Keratinocyte (primary cell): ENCODE results near the gene FGD2.

Experiments
- EZH2 ChIP-seq: IDR thresholded peaks from one replicate; pipeline ENCODE4 v1.6.1; 2012; ENCODE audit warnings: inconsistent platforms, mild to moderate bottlenecking, low read length, moderate library complexity
- TF ChIP-seq, protein P1 (sequence below), 3 experiments: IDR thresholded peaks in 1 of 3; conservative IDR thresholded peaks in 1 of 3; optimal IDR thresholded peaks in 1 of 3; 2 replicates in 2 of 3; 3 replicates in 1 of 3; pipeline versions ENCODE3 to v1.5.1; 2011; ENCODE audit warnings: low read length in 3 of 3, mild to moderate bottlenecking in 3 of 3, moderate library complexity in 2 of 3, control low read depth in 1 of 3, inconsistent platforms in 1 of 3; ENCODE audit not compliant: insufficient read depth in 2 of 3; ENCODE audit errors: extremely low read depth in 1 of 3

- TF ChIP-seq EZH2 = no peak
- TF ChIP-seq, protein P1, sequence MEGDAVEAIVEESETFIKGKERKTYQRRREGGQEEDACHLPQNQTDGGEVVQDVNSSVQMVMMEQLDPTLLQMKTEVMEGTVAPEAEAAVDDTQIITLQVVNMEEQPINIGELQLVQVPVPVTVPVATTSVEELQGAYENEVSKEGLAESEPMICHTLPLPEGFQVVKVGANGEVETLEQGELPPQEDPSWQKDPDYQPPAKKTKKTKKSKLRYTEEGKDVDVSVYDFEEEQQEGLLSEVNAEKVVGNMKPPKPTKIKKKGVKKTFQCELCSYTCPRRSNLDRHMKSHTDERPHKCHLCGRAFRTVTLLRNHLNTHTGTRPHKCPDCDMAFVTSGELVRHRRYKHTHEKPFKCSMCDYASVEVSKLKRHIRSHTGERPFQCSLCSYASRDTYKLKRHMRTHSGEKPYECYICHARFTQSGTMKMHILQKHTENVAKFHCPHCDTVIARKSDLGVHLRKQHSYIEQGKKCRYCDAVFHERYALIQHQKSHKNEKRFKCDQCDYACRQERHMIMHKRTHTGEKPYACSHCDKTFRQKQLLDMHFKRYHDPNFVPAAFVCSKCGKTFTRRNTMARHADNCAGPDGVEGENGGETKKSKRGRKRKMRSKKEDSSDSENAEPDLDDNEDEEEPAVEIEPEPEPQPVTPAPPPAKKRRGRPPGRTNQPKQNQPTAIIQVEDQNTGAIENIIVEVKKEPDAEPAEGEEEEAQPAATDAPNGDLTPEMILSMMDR (optimal IDR thresholded peaks at IDR 0.05 in 1 of 3, IDR thresholded peaks at IDR 0.05 in 1 of 3, conservative IDR thresholded peaks at IDR 0.05 in 1 of 3; ENCODE audit: extremely low read depth in 1 of 3, insufficient read depth in 2 of 3, low read length in 3 of 3) = no peak
These were observed 9.2 kb downstream of the FGD2 start for GRCh38 chr6:37014667-37015066.
